ENCODE results near the gene SPAG17. TPM values are rescaled to one million over a fixed set of nuclear protein-coding genes. Genes with fewer than 3 reads are reported as not detected.

Gene SPAG17
- total and polyA plus RNA-seq, 2 donors (not counting 1 experiment from before 2014, with no cell fraction given) = not detected

DNA sequence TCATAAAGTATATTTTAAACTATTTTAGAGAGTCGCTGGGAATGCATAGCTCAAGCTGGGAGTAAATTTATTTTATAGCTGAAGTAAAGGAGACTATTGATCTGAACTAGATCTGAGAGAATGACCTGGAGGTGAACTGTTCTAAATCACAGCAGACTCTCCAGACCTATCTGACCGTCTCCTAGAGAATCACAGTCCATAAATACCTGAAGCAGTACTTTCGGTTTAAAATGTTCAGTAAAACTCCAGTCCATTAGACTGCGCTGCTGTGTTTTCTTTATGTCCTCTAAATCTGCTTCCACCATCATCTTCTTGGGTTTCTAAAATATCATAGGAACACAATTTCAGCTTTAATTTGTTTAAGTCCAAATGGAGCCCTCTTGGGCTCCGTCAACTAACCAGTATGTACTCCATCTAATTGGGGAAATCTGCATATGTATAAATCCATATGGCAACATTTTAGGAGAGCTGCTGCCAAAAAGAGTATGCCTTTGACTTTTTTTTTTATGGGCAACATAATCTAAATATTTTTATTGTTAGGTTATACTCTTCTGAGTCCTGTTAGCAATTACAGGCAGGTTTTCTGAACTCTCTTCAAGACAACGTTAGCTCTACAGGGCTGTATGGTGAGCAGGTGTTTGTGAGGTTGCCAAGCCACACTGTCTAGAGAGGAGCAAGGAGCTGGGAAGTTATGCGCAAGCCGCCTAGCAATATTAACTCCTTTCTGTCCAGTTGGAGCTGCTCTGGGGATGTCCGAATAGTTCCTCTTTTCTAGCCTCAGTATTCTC is 111.2 kb downstream of the SPAG17 start:
- TF ChIP-seq EZH2 (IDR thresholded peaks at IDR 0.05; ENCODE audit: borderline replicate concordance, insufficient read depth, low read depth, low read length, poor library complexity, severe bottlenecking) (no peak), CTCF (IDR thresholded peaks at IDR 0.05) (no peak)
- Mint-ChIP-seq H3K27ac (no peak overlapping the region), H3K4me3 (no peak overlapping the region), H3K27me3 (no peaks in the 10 kb centered on the region), H3K4me1 (no peaks in the 10 kb centered on the region), H3K9me3 (ENCODE audit: insufficient read depth) (no peaks in the 10 kb centered on the region)
- no peaks in the 10 kb centered on the region for H4K20me1 ChIP-seq (ENCODE audit: control insufficient read depth, insufficient read depth, low read length, poor library complexity, severe bottlenecking)
- intact Hi-C loops (cut with micrococcal nuclease) = no loop called here
- H3K4me3 ChIP-seq (ENCODE audit: control extremely low read depth in 1 of 5, extremely low read depth in 1 of 5, insufficient read depth in 1 of 5, low read depth in 2 of 5, low read length in 4 of 5) = no peak overlapping the region
- no peaks in the 10 kb centered on the region for H3K4me1 ChIP-seq (ENCODE audit: control insufficient read depth in 2 of 2, insufficient read depth in 2 of 2, low read length in 2 of 2)
- no peak overlapping the region for H3K27ac ChIP-seq (ENCODE audit: low read length in 2 of 2)
- H3K4me2 ChIP-seq (replicated peaks; ENCODE audit: low read depth, low read length, poor library complexity, severe bottlenecking) = no peak overlapping the region
- CTCF ChIA-PET = no interaction called here
- H2AFZ ChIP-seq (ENCODE audit: insufficient read depth, low read depth, low read length, poor library complexity, severe bottlenecking) = no peak overlapping the region
- WGBS (ENCODE audit: insufficient coverage) = 50% methylated on average over 7 of the region's 9 CpGs
- no peaks in the 10 kb centered on the region for H3K79me2 ChIP-seq (ENCODE audit: control insufficient read depth, insufficient read depth, low read length)
- ATAC-seq (ENCODE audit: low read depth) = no peak
- H3K36me3 ChIP-seq (replicated peaks in 1 of 2; ENCODE audit: control extremely low read depth in 1 of 2, control insufficient read depth in 1 of 2, extremely low read depth in 1 of 2, insufficient read depth in 2 of 2, low read length in 1 of 2) = no peaks in the 10 kb centered on the region
- H3K9me3 ChIP-seq (ENCODE audit: control extremely low read depth in 1 of 3, control insufficient read depth in 2 of 3, insufficient read depth in 1 of 3, low read length in 2 of 3) = no peaks in the 10 kb centered on the region
- H3K27me3 ChIP-seq (replicated peaks in 1 of 4; ENCODE audit: control extremely low read depth in 1 of 4, control insufficient read depth in 3 of 4, insufficient read depth in 4 of 4, low read length in 3 of 4) = no peaks in the 10 kb centered on the region
- no peak overlapping the region for H3K9ac ChIP-seq (ENCODE audit: low read length)
- DNase-seq = no peak
- POLR2A ChIA-PET = no interaction called here

- H2AFZ ChIP-seq (ENCODE audit: insufficient read depth, low read depth, low read length, poor library complexity, severe bottlenecking) = no peak overlapping the region
- H3K9me3 ChIP-seq (ENCODE audit: control extremely low read depth in 1 of 3, control insufficient read depth in 2 of 3, insufficient read depth in 1 of 3, low read length in 2 of 3) = peaks cover 0 to 9% (median 0%) of the 10 kb centered on the region in 3 donors
- Mint-ChIP-seq H3K4me3 (no peak overlapping the region), H3K4me1 (no peaks in the 10 kb centered on the region), H3K27ac (no peak overlapping the region), H3K27me3 (no peaks in the 10 kb centered on the region), H3K9me3 (ENCODE audit: insufficient read depth) (no peaks in the 10 kb centered on the region)
- H3K79me2 ChIP-seq (ENCODE audit: control insufficient read depth, insufficient read depth, low read length) = no peaks in the 10 kb centered on the region
- no peaks in the 10 kb centered on the region for H3K27me3 ChIP-seq (replicated peaks in 1 of 4; ENCODE audit: control extremely low read depth in 1 of 4, control insufficient read depth in 3 of 4, insufficient read depth in 4 of 4, low read length in 3 of 4)
- H3K27ac ChIP-seq (ENCODE audit: low read length in 2 of 2) = no peak overlapping the region
- no peak overlapping the region for H3K9ac ChIP-seq (ENCODE audit: low read length)
- H3K4me3 ChIP-seq (ENCODE audit: control extremely low read depth in 1 of 5, extremely low read depth in 1 of 5, insufficient read depth in 1 of 5, low read depth in 2 of 5, low read length in 4 of 5) = no peak overlapping the region
- H4K20me1 ChIP-seq (ENCODE audit: control insufficient read depth, insufficient read depth, low read length, poor library complexity, severe bottlenecking) = no peaks in the 10 kb centered on the region
- POLR2A ChIA-PET = no interaction called here
- DNase-seq (no peak), ATAC-seq (ENCODE audit: low read depth) (no peak)
- intact Hi-C loops (cut with micrococcal nuclease) = no loop called here
- WGBS (ENCODE audit: insufficient coverage) = 20% methylated on average over 1 of the region's 2 CpGs
- TF ChIP-seq EZH2 (IDR thresholded peaks at IDR 0.05; ENCODE audit: borderline replicate concordance, insufficient read depth, low read depth, low read length, poor library complexity, severe bottlenecking) (no peak), CTCF (IDR thresholded peaks at IDR 0.05) (no peak)
- H3K36me3 ChIP-seq (replicated peaks in 1 of 2; ENCODE audit: control extremely low read depth in 1 of 2, control insufficient read depth in 1 of 2, extremely low read depth in 1 of 2, insufficient read depth in 2 of 2, low read length in 1 of 2) = no peaks in the 10 kb centered on the region
- H3K4me2 ChIP-seq (replicated peaks; ENCODE audit: low read depth, low read length, poor library complexity, severe bottlenecking) = no peak overlapping the region
- CTCF ChIA-PET = no interaction called here
- no peaks in the 10 kb centered on the region for H3K4me1 ChIP-seq (ENCODE audit: control insufficient read depth in 2 of 2, insufficient read depth in 2 of 2, low read length in 2 of 2)
Observed at GRCh38 chr1:118049981-118050380, 135.0 kb downstream of the SPAG17 start.

Measured in B cell (primary cell).